Adrenal gland (tissue), 12 donors: ENCODE results near the gene CCDC197. TPM values are rescaled to one million over a fixed set of nuclear protein-coding genes. Genes with fewer than 3 reads are reported as not detected.

Experiments
- DNase-seq, 7 donors: peaks; one replicate each; pipeline ENCODE4 v3.0.0-alpha.2; 2019 to 2020
- H3K27ac ChIP-seq, 5 donors: fragments of 200-600 bp; sonication (generic) in 4 of 5; 1 replicate in 3 of 5; 2 replicates in 2 of 5; pipeline versions ENCODE4 v1.5.1 to v1.8.0; 2016 to 2020; ENCODE audit warnings: mild to moderate bottlenecking in 1 of 5
- H3K27me3 ChIP-seq: fragments of 200-600 bp; 2 replicates; pipeline ENCODE4 v1.8.0; 2021
- H3K36me3 ChIP-seq, 2 donors: fragments of 200-600 bp; replicated peaks in 1 of 2; 1 replicate in 1 of 2; 2 replicates in 1 of 2; pipeline versions ENCODE4 v1.5.1 to v1.8.0; 2018 to 2022
- H3K4me1 ChIP-seq, 2 donors: fragments of 200-600 bp; replicated peaks in 1 of 2; 1 replicate in 1 of 2; 2 replicates in 1 of 2; pipeline versions ENCODE4 v1.5.1 to v1.8.0; 2018 to 2021
- H3K4me3 ChIP-seq, 4 donors: fragments of 200-600 bp; sonication (generic) in 3 of 4; one replicate each; pipeline ENCODE4 v1.5.1; 2016 to 2018
- H3K9me3 ChIP-seq, 3 donors: fragments of 200-600 bp; sonication (generic) in 1 of 3; replicated peaks in 1 of 3; 1 replicate in 2 of 3; 2 replicates in 1 of 3; pipeline versions ENCODE4 v1.5.1 to v1.8.0; 2016 to 2021
- CTCF ChIP-seq, 6 experiments: fragments of 450-650 bp in 4 of 6; fragments of 200-600 bp in 2 of 6; sonication (generic) in 1 of 6; IDR thresholded peaks; 1 replicate in 5 of 6; 2 replicates in 1 of 6; pipeline versions ENCODE4 v1.5.1 to v1.8.0; 2016 to 2021; ENCODE audit warnings: antibody characterized with exemption in 6 of 6, mild to moderate bottlenecking in 2 of 6, moderate library complexity in 1 of 6
- POLR2A ChIP-seq, 2 donors: fragments of 450-650 bp; IDR thresholded peaks; one replicate each; pipeline ENCODE4 v1.6.1; 2017; ENCODE audit warnings: antibody characterized with exemption in 2 of 2, mild to moderate bottlenecking in 2 of 2, moderate library complexity in 1 of 2
- WGBS, 4 donors: extraction: QIAGEN DNeasy Blood & Tissue Kit in 2 of 4; methylation state at CpG; one replicate each; pipeline versions ENCODE4 v1.1.5 to v1.1.7; 2013 to 2017; 5-methylcytosine and 5-hydroxymethylcytosine counted together
- intact Hi-C, 2 donors: fragments of 100-400 bp; cut with DNase I; formaldehyde crosslinking; loops; one replicate each; pipeline versions ENCODE4 v1.14.1 to v1.15.0; 2022 to 2023
- polyA plus RNA-seq, 3 donors: library from polyadenylated mRNA; stranded (reverse); fragments of 200-250 nt in 2 of 3; fragments of 350-450 nt in 1 of 3; fragmentation: Illumina TruSeq in 1 of 3; extraction: RNeasy Lipid Tissue Mini Kit (QIAGEN cat#74804) in 1 of 3; gene quantifications; one replicate each; pipeline ENCODE4 v1.2.3, GENCODE V29; 2013 to 2014
- total RNA-seq, 9 donors: library from RNA; depleted of rRNA in 4 of 9; stranded (reverse); fragments of >200 nt in 4 of 9; fragments of 120-200 nt in 1 of 9; fragmentation: NEBNext Ultra II Directional in 1 of 9; extraction: Animal tissue kit (Norgen Biotek cat#: 25700) in 1 of 9; gene quantifications; one replicate each; pipeline versions ENCODE4 v1.1.0 to v1.2.4, GENCODE V29; 2013 to 2023
- donor health status: healthy with polysubstance abuse.
- donor health status: Bipolar disorder and iron deficiency.
- donor health status: DM: yes; HTN: yes; CAD: no.
- donor health status: DM: no; HTN: no; CAD: no.
- donor health status: DM: no; HTN: no; CAD: no.
- donor health status: DM: yes; HTN: yes; CAD: no.

The CCDC197 gene
- total and polyA plus RNA-seq, 12 donors = not detected

DNA sequence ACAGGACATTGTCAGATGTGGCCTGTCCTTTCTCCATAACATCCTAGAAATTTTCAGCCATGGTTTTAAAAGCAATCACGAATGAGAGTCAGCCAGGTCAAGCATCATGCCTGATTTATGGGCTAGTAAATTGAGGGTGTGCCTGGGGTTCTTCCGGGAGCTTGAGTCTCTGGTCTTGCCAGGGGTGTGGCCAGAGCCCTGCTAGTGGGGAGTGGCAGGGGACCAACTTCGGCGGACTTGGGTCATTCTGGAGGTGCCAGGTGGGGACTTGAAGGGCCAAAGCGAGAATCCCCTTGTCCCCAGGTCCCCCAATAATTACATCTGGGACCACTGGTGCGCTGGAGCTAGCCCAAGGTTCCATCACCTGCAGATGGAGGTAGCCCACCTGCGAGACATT, 34.8 kb downstream of the CCDC197 start:
- H3K27me3 ChIP-seq = no peaks in the 10 kb centered on the region
- H3K9me3 ChIP-seq = no peaks in the 10 kb centered on the region
- no peak for DNase-seq
- no peak overlapping the region for H3K4me3 ChIP-seq
- 79 to 87% (median 82%) methylated on average over 7 of the region's 7 CpGs for WGBS, 4 donors
- peaks cover 0 to 8% of the 10 kb centered on the region in 2 donors for H3K4me1 ChIP-seq
- no peaks in the 10 kb centered on the region for H3K36me3 ChIP-seq
- no peak for TF ChIP-seq POLR2A (IDR thresholded peaks at IDR 0.05)
- TF ChIP-seq CTCF (IDR thresholded peaks at IDR 0.05) = no peak
- H3K27ac ChIP-seq = no peak overlapping the region
- intact Hi-C loops = loop anchor here in 1 of 2 donors (5.0 kb wide), 1 partner anchor 150 kb away; no protein-coding TSS in a partner anchor

GRCh38 chr14:94034886-94035285, 37.8 kb downstream of the CCDC197 start:
- no peak overlapping the region for H3K4me3 ChIP-seq
- WGBS, 4 donors = 78 to 86% (median 83%) methylated on average over 3 of the region's 3 CpGs
- no peak for TF ChIP-seq POLR2A (IDR thresholded peaks at IDR 0.05)
- no peak for TF ChIP-seq CTCF (IDR thresholded peaks at IDR 0.05)
- H3K27me3 ChIP-seq = no peaks in the 10 kb centered on the region
- H3K9me3 ChIP-seq = no peaks in the 10 kb centered on the region
- no peaks in the 10 kb centered on the region for H3K4me1 ChIP-seq
- intact Hi-C loops = loop anchor here (5.0 kb wide), 2 partner anchors 102 to 147 kb away; no protein-coding TSS in a partner anchor
- no peaks in the 10 kb centered on the region for H3K36me3 ChIP-seq
- no peak for DNase-seq
- no peak overlapping the region for H3K27ac ChIP-seq

GRCh38 chr14:94036313-94037167, 39.4 kb downstream of the CCDC197 start:
- 28 to 36% (median 33%) methylated on average over 11 to 12 of the region's 12 CpGs for WGBS, 4 donors
- H3K9me3 ChIP-seq = no peaks in the 10 kb centered on the region
- H3K27me3 ChIP-seq = no peaks in the 10 kb centered on the region
- peaks cover 0 to 5% of the 10 kb centered on the region in 2 donors for H3K4me1 ChIP-seq
- intact Hi-C loops = loop anchor here (2.0 to 5.0 kb wide), 2 partner anchors 100 to 101 kb away; no protein-coding TSS in a partner anchor
- H3K27ac ChIP-seq = no peak overlapping the region
- TF ChIP-seq CTCF (IDR thresholded peaks at IDR 0.05) (peak; percentile 80 to 97 (median 93)), POLR2A (IDR thresholded peaks at IDR 0.05) (no peak)
- H3K4me3 ChIP-seq = no peak overlapping the region
- peak; percentile 78 to 93 (median 85) for DNase-seq
- no peaks in the 10 kb centered on the region for H3K36me3 ChIP-seq

DNA sequence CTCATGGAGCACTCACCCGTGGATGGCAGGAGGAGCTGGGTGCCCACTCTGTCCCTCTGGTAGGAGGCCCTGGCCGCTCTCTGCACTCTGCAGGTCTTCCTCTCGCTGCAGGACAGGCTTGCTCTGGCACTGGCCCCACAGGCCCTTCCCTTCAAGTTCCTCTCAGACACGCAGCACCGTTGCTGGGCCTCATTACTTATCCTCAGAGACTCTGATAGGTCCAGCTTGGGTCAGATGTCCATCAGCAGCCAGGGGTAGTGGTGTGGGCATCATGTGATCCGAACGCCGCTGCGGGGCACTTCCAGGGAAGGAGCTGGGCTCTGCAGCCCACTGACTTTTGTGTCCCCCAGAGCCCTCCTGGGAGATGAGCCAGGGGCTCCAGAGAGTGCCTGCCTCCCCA, 40.9 kb downstream of the CCDC197 start:
- Histone ChIP-seq H3K4me1 (peaks cover 0 to 5% of the 10 kb centered on the region in 2 donors), H3K9me3 (no peaks in the 10 kb centered on the region), H3K27me3 (no peaks in the 10 kb centered on the region), H3K4me3 (no peak overlapping the region), H3K36me3 (no peaks in the 10 kb centered on the region), H3K27ac (no peak overlapping the region)
- TF ChIP-seq CTCF (IDR thresholded peaks at IDR 0.05) (no peak), POLR2A (IDR thresholded peaks at IDR 0.05) (no peak)
- 92 to 95% (median 94%) methylated on average over 5 to 9 of the region's 9 CpGs for WGBS, 4 donors
- intact Hi-C loops = loop anchor here (2.0 to 5.0 kb wide), 2 partner anchors 99 kb away; no protein-coding TSS in a partner anchor
- DNase-seq = no peak
